SK-N-SH treated with all-trans-retinoic acid at 6 μM for 48 hours (cell line): ENCODE data around the gene REG1B.

Experiments used
- PATZ1 ChIP-seq: fragments of 250-450 bp; sonication (Bioruptor Pico); IDR thresholded peaks from 2 replicates; pipeline ENCODE4 v1.8.0; 2020; ENCODE audit warnings: mild to moderate bottlenecking, moderate library complexity, borderline replicate concordance
- PPARA ChIP-seq: fragments of 250-450 bp; sonication (Bioruptor Pico); IDR thresholded peaks from 2 replicates; pipeline ENCODE4 v1.5.0; 2020; ENCODE audit warnings: mild to moderate bottlenecking, borderline replicate concordance
- ZNF565 ChIP-seq: fragments of 450-650 bp; formaldehyde crosslinking; conservative IDR thresholded peaks from 2 replicates; pipeline ENCODE4 v1.5.0; 2020; ENCODE audit warnings: low read depth, mild to moderate bottlenecking, moderate library complexity

DNA sequence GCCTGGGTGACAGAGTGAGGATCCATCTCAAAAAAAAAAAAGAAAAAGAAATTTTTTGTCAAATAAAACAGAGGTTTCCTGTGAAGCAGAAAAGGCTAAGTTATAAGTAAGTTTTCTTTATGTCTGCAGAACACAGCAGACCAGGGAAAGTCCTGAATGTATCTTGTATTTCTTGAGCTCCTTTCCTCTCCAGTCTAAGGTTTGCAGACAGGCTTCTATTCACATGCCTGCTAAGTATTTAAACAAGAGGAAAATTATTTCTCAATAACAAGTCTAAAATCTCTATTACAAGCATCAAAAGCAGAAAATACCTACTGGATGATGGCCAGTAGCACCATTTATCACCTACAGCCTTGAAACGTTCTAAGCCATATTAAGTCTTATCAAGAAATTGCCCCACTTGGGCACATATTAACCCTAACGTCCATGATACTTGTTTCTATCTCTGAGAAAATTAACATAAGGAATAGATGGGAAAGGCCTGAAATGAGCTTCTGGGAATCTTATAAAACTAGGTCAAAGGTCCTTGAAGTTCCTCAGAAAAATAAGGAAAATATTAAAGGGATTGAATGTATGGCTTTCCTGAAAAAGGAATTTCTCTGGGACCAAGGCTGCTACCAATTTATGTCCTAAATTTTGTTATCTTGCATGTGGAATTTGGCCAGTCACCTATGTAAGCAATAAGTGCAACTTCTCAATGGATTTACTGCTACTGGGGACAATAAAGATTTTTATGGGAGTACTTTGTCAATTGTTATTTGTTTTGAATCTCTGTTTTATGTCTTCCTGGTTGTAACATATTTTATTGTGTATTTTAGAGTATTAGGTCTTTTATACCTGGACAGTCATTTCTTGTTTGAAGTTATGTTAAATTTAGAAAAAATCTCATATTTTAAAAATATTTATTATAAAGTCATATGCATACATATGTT is 29.5 kb upstream of the REG1B start:
- no peak for TF ChIP-seq PATZ1 (CRISPR knock-in tag)
- no peak for TF ChIP-seq ZNF565
- no peak for TF ChIP-seq PPARA (CRISPR knock-in tag)
